Activated CD8-positive, alpha-beta memory T cell treated with anti-CD3 and anti-CD28 coated beads, Interleukin-2, amount 50 U/mL, for 1 hour (primary cell): ENCODE measurements around the gene S1PR3.

ENCODE experiments used
- DNase-seq: peaks from one replicate; pipeline ENCODE4 v3.0.0-alpha.2; 2020; ENCODE audit errors: extremely low read depth

S1PR3 gene

GRCh38 chr9:89038382-89039103, 47.3 kb downstream of the S1PR3 start:
- DNase-seq = no peak

- DNase-seq = no peak
Measured at GRCh38 chr9:89039104-89039465, 47.8 kb downstream of the S1PR3 start.

- DNase-seq = no peak
Measured at GRCh38 chr9:89039664-89040063, 48.4 kb downstream of the S1PR3 start.

GRCh38 chr9:89042984-89043383, 51.7 kb downstream of the S1PR3 start:
- DNase-seq = no peak

GRCh38 chr9:89044104-89044503, 52.8 kb downstream of the S1PR3 start:
- DNase-seq = no peak

GRCh38 chr9:89044881-89045280, 53.6 kb downstream of the S1PR3 start:
- DNase-seq = no peak

GRCh38 chr9:89046832-89047231, 55.6 kb downstream of the S1PR3 start:
- no peak for DNase-seq

GRCh38 chr9:89047667-89048066, 56.4 kb downstream of the S1PR3 start:
- DNase-seq = no peak

- DNase-seq = no peak
Measured at GRCh38 chr9:89048616-89049015, 57.3 kb downstream of the S1PR3 start.

- DNase-seq = no peak
Measured at GRCh38 chr9:89049646-89050045, 58.4 kb downstream of the S1PR3 start.

GRCh38 chr9:89051421-89052025, 60.3 kb downstream of the S1PR3 start:
- DNase-seq = no peak

- DNase-seq = no peak
Measured at GRCh38 chr9:89052470-89053097, 61.3 kb downstream of the S1PR3 start.

GRCh38 chr9:89053301-89053700, 62.0 kb downstream of the S1PR3 start:
- DNase-seq = no peak
